Spinal cord (tissue), 10 donors: ENCODE measurements around the gene SLC8B1. TPM values are rescaled to one million over a fixed set of nuclear protein-coding genes. Genes with fewer than 3 reads are reported as not detected.
A peak's percentile ranks its signal among the peaks of the same experiment; 100 is the strongest.

Experiments
- DNase-seq, 6 donors: peaks; one replicate each; pipeline versions ENCODE4 v3.0.0 to v3.0.0-alpha.2; 2013 to 2015; ENCODE audit warnings: low spot score in 6 of 6, low read depth in 4 of 6
- H3K27ac ChIP-seq: one replicate; pipeline ENCODE4 v1.5.1; 2013; ENCODE audit warnings: low read depth, low read length, control low read depth
- H3K27me3 ChIP-seq: one replicate; pipeline ENCODE4 v1.6.1; 2013; ENCODE audit warnings: low read length; ENCODE audit not compliant: control insufficient read depth, insufficient read depth
- H3K36me3 ChIP-seq: one replicate; pipeline ENCODE4 v1.6.1; 2013; ENCODE audit warnings: low read length; ENCODE audit not compliant: control insufficient read depth, insufficient read depth
- H3K4me1 ChIP-seq: one replicate; pipeline ENCODE4 v1.6.1; 2013; ENCODE audit warnings: low read length; ENCODE audit not compliant: control insufficient read depth, insufficient read depth
- H3K4me3 ChIP-seq: one replicate; pipeline ENCODE4 v1.5.1; 2013; ENCODE audit warnings: low read depth, low read length, control low read depth
- H3K9me3 ChIP-seq: one replicate; pipeline ENCODE4 v1.6.1; 2013; ENCODE audit warnings: low read length; ENCODE audit not compliant: control insufficient read depth, insufficient read depth
- whole genome bisulfite sequencing: methylation state at CpG from one replicate; pipeline ENCODE4 v1.1.5; 2013; ENCODE audit warnings: missing lambda C conversion rate; ENCODE audit not compliant: insufficient coverage; 5-methylcytosine and 5-hydroxymethylcytosine counted together
- long read RNA-seq, 4 donors: transcript quantifications; one replicate each; lab custom pipeline, GENCODE V29; 2026
- polyA plus RNA-seq, 2 donors: library from polyadenylated mRNA; unstranded; fragments of 120-200 nt; gene quantifications; one replicate each; pipeline ENCODE4 v1.2.1, GENCODE V29; 2013; ENCODE audit not compliant: insufficient read length in 2 of 2
- total RNA-seq, 2 donors: library from RNA; depleted of rRNA in 1 of 2; stranded (reverse); fragments of 120-200 nt in 1 of 2; fragments of >200 nt in 1 of 2; gene quantifications; one replicate each; pipeline versions ENCODE4 v1.2.3 to v1.2.4, GENCODE V29; 2013 to 2014
- donor health status: healthy.

Gene SLC8B1
- total RNA-seq (1 to 10 TPM; 8.2 to 9.3 TPM), polyA plus RNA-seq (10 to 100 TPM; 13.9 to 21.1 TPM)
- long read RNA-seq, donor 1, partial matches to known transcripts, result 0 of 1 reads
- long read RNA-seq, donor 1, other reads (novel, unspliced or antisense), result 0 of 1 reads
- long read RNA-seq, donor 2, result 0 reads
- long read RNA-seq, donor 3, result 0 reads
- long read RNA-seq, donor 4, partial matches to known transcripts, result 0 of 2 reads
- long read RNA-seq, donor 4, other reads (novel, unspliced or antisense), result 0 of 2 reads

DNA sequence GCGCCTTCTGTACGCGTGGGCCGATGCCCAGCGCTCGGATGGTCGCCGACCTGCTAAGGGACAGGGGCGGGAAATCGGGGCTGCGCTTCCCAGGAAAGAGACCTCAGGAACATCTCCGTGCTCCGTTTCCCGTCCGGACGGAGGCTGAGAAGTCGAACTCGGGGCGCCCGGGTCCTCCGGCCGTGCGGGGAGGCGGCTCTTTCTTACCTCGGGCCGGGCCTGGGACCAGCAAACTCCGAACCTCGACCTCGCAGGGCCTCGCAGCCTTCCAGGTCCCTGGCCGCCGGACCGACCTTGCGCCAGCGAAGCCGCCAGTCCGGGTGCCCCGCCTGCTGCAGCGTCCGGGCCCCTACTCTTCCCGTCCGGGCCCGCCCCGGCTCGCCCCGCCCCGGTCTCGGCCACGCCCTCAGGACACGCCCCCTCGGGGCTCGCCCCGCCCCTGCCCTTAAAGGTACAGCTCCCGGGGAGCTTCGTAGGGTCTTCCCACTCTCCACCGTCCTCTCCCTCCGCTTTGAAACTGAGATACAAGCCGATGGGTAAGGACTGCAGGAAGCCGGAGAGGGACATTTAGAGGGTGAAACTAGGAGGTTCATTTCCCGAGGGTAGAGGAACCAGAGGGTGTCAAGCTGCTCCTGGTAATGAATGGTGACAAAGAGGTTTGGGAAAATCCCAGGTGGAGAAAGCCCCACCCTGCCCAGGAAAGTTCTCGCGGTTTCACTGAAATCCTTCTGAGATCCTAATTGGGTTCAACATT lies at the start of gene SLC8B1:
Gene SLC8B1 (minus strand): TSS at position 324 of the 754 bp plus-strand sequence. CDS start 2,231 bp downstream, outside the sequence.
- peak in 5 of 6 donors; percentile 54 to 90 (median 70) for DNase-seq
- H3K9me3 ChIP-seq, result no peaks in the 10 kb centered on the region
- H3K27me3 ChIP-seq, result peaks cover 2% of the 10 kb centered on the region
- WGBS, result under 1% methylated on average over 55 of the region's 62 CpGs
- H3K4me3 ChIP-seq, result peak within 1 kb of the TSS; percentile 59
- no peaks in the 10 kb centered on the region for H3K36me3 ChIP-seq
- peaks cover 25% of the 10 kb centered on the region for H3K4me1 ChIP-seq
- H3K27ac ChIP-seq, result peak within 1 kb of the TSS; percentile 37

DNA sequence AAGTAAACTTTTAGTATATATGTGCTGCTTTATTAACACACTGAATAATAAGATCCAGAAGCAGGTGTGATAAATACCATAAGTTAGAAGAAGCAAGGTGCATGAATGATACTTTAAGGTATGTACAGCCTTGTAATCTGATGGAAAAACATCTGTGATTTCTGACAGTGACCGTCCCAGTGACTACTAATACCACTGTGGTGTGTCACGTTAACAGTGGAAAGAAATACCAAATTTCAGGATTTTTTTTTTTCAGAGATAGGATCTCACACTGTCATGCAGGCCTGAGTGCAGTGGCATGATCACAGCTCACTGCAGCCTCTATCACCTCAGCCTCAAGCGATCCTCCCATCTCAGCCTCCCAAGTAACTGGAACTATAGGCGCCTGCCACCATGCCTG lies 47.3 kb upstream of the SLC8B1 start:
- no peak for DNase-seq
- H3K4me3 ChIP-seq, result no peak overlapping the region
- H3K4me1 ChIP-seq, result peaks cover 14% of the 10 kb centered on the region
- no peaks in the 10 kb centered on the region for H3K9me3 ChIP-seq
- no peaks in the 10 kb centered on the region for H3K27me3 ChIP-seq
- no peak overlapping the region for H3K27ac ChIP-seq
- WGBS, result 97% methylated on average over 4 of the region's 4 CpGs
- H3K36me3 ChIP-seq, result peaks cover 77% of the 10 kb centered on the region

DNA sequence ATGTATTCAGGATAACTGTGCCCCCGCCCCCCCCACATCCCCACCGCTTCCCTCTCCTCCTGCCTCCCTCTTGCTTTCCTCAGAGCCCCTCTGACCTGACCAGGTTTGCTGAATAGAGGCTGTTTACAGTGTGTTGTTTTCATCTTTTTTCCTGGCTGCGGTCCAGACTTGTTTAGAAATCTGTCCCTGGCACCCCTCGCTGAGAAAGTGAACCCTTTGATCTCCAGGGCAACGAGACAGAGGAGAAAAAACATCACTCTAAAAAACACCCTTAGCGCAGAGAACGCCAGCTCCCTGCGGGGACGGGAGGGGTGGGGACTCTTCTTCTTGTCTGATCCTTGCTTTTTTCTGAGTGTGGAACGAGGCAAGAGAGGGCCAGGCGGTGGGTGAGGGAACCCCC lies 46.3 kb upstream of the SLC8B1 start:
- no CpG with 5 or more reads among the region's 11 CpGs for WGBS
- Histone ChIP-seq H3K27me3 (no peaks in the 10 kb centered on the region), H3K27ac (no peak overlapping the region), H3K36me3 (peaks cover 74% of the 10 kb centered on the region), H3K9me3 (no peaks in the 10 kb centered on the region), H3K4me1 (peaks cover 14% of the 10 kb centered on the region), H3K4me3 (no peak overlapping the region)
- peak in 4 of 6 donors; percentile 7 to 88 (median 56) for DNase-seq

DNA sequence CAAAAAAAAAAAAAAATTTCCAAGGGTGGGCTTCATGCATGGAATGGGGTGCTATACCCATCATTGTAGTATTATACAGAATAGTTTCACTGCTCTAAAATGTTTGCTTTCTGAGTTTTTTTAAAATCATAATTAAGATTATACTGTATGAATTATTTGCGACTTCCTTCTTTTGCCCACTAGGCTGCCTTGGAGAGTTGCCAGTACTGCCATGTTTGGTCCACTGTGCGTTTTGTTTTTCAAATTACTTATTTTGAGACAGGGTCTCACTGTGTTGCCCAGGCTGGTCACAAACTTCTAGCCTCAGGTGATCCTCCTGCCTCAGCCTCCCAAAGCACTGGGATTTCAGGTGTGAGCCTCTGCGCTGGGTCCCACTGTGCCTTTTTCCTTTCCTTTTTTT lies 43.4 kb upstream of the SLC8B1 start:
- no peak for DNase-seq
- Histone ChIP-seq H3K9me3 (no peaks in the 10 kb centered on the region), H3K4me3 (no peak overlapping the region), H3K4me1 (peaks cover 14% of the 10 kb centered on the region), H3K27me3 (no peaks in the 10 kb centered on the region), H3K27ac (no peak overlapping the region), H3K36me3 (peaks cover 73% of the 10 kb centered on the region)
- WGBS, result 83% methylated on average over 2 of the region's 3 CpGs

DNA sequence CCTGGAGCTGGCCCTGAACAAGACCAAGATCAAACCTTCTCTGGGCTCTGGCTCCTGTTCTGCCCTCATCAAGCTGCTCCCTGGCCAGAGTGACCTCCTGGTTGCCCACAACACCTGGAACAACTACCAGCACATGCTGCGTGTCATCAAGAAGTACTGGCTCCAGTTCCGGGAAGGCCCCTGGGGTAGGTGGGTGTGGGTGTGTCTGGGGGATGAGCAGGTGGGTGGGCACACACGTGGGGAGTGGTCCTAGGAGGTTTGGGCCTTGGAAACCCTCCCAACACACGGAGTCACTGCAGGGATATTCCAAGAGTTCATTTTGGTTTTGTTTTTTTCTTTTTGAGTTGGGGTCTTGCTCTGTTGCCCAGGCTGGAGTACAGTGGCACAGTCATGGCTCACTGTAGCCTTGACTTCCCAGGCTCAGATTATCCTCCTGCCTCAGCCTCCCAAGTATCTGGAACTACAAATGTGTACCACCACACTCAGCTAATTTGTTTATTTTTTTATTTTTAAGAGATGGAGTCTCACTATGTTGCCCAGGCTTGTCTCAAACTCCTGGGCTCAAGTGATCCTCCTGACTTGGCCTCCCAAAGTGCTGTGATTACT lies 40.0 kb upstream of the SLC8B1 start:
- H3K36me3 ChIP-seq, result peaks cover 73% of the 10 kb centered on the region
- 82% methylated on average over 3 of the region's 4 CpGs for WGBS
- no peaks in the 10 kb centered on the region for H3K27me3 ChIP-seq
- no peaks in the 10 kb centered on the region for H3K9me3 ChIP-seq
- DNase-seq, result no peak
- H3K4me1 ChIP-seq, result peaks cover 2% of the 10 kb centered on the region
- H3K4me3 ChIP-seq, result no peak overlapping the region
- H3K27ac ChIP-seq, result no peak overlapping the region

DNA sequence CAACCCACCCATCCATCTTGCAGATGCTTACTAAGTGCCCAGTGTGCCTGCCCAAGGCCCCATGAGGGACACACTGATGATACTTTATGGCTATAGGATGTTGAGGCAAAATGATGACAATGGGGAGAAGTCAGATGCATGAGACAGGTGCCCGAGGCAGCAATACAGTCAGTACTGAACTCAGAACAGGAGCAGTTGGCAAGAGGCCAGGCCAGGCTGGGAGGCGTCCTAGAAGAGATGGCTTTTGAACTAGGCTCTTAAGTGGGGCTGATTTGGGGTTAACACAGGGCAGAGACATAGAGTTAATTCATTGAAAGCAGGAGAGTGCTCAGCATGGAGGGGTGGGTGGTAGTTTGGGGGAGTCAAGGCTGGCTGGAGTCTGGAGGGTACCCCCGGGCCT lies 39.1 kb upstream of the SLC8B1 start:
- Histone ChIP-seq H3K4me3 (no peak overlapping the region), H3K9me3 (no peaks in the 10 kb centered on the region), H3K27me3 (no peaks in the 10 kb centered on the region), H3K4me1 (peaks cover 3% of the 10 kb centered on the region), H3K36me3 (peaks cover 68% of the 10 kb centered on the region), H3K27ac (no peak overlapping the region)
- WGBS, result 37% methylated on average over 2 of the region's 3 CpGs
- no peak for DNase-seq

DNA sequence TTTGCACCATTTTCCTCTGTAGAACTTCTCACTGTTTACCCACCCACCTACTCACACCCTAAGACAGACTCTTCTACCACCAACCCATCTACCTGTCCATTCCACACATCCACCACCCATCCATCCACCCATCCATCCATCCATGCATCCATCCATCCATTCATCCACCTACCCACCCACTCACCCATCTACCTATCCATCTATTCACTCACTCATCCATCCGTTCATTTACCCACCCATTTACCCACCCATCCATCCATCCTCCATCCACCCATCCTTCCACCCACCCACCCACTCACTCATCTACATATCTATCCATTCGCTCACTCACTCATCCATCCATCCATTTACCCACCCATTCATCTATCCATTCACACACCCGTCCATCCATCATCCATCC lies 38.5 kb upstream of the SLC8B1 start:
- WGBS, result 100% methylated on average over 3 of the region's 3 CpGs
- Histone ChIP-seq H3K9me3 (no peaks in the 10 kb centered on the region), H3K27me3 (no peaks in the 10 kb centered on the region), H3K4me1 (peaks cover 3% of the 10 kb centered on the region), H3K27ac (no peak overlapping the region), H3K36me3 (peaks cover 71% of the 10 kb centered on the region), H3K4me3 (no peak overlapping the region)
- DNase-seq, result no peak

DNA sequence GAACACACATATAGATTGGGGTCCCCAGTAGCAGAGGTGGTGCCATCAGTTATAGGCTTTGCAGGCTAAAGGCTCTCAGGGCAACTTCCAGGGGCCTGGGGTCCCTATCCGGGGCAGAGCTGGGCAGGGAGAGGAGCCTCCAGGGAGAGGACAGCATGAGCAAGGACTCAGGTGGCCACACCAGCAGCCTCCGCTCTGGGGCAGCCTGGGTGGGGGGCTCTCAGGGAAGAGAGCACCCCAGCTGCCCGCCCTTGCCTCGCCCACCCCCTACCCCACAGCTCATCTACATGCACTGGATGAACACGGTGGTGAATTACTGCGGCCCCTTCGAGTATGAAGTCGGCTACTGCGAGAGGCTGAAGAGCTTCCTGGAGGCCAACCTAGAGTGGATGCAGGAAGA lies 37.5 kb upstream of the SLC8B1 start:
- Histone ChIP-seq H3K4me1 (peaks cover 3% of the 10 kb centered on the region), H3K27ac (no peak overlapping the region), H3K27me3 (no peaks in the 10 kb centered on the region), H3K4me3 (no peak overlapping the region), H3K9me3 (no peaks in the 10 kb centered on the region), H3K36me3 (peaks cover 73% of the 10 kb centered on the region)
- WGBS, result 100% methylated on average over 3 of the region's 9 CpGs
- no peak for DNase-seq

DNA sequence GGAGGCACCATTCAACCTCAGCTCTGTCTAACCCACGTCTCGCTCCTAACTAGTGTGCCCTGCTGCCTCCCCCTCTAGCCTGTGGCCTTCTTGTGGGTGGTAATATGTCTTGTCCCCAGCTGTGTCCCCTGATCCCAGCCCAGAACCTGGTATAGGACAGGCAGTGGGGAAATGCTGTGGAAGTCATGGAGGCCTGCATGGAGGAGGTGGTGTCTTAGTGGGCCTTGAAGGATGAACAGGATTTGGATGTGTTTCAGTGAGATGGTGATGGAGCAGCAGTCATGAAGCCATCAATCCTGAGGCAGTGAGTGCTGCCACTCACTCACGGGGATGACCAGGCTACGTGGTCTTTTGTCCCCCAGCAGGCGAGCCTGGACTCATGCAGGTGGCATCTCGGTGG lies 36.9 kb upstream of the SLC8B1 start:
- Histone ChIP-seq H3K4me3 (no peak overlapping the region), H3K9me3 (no peaks in the 10 kb centered on the region), H3K27ac (no peak overlapping the region), H3K4me1 (peaks cover 3% of the 10 kb centered on the region), H3K27me3 (no peaks in the 10 kb centered on the region), H3K36me3 (peaks cover 70% of the 10 kb centered on the region)
- no peak for DNase-seq
- WGBS, result 92% methylated on average over 6 of the region's 6 CpGs
